ENCODE results near the gene CCDC85C.

CCDC85C gene

GRCh38 chr14:99468836-99469592 is 135.0 kb downstream of the CCDC85C start:
- no peak overlapping the region for H3K9ac ChIP-seq (ENCODE audit: low read length)
- H3K27ac ChIP-seq (ENCODE audit: low read length): no peak overlapping the region
- no peaks in the 10 kb centered on the region for H3K27me3 ChIP-seq (ENCODE audit: control insufficient read depth, insufficient read depth, low read length)
- no peak overlapping the region for H3K4me3 ChIP-seq (ENCODE audit: low read length)
- no peaks in the 10 kb centered on the region for H3K9me3 ChIP-seq (ENCODE audit: control insufficient read depth, low read depth, low read length)
- peaks cover 6% of the 10 kb centered on the region for H3K4me1 ChIP-seq (ENCODE audit: control insufficient read depth, low read depth, low read length)
- H3K36me3 ChIP-seq (ENCODE audit: control insufficient read depth, low read depth, low read length): peaks cover 9% of the 10 kb centered on the region

- Histone ChIP-seq H3K36me3 (ENCODE audit: control insufficient read depth, low read depth, low read length) (peaks cover 9% of the 10 kb centered on the region), H3K4me1 (ENCODE audit: control insufficient read depth, low read depth, low read length) (peaks cover 8% of the 10 kb centered on the region), H3K27me3 (ENCODE audit: control insufficient read depth, insufficient read depth, low read length) (no peaks in the 10 kb centered on the region), H3K9ac (ENCODE audit: low read length) (no peak overlapping the region), H3K4me3 (ENCODE audit: low read length) (no peak overlapping the region), H3K27ac (ENCODE audit: low read length) (no peak overlapping the region), H3K9me3 (ENCODE audit: control insufficient read depth, low read depth, low read length) (no peaks in the 10 kb centered on the region)
These were observed 135.9 kb downstream of the CCDC85C start for GRCh38 chr14:99468081-99468480.

GRCh38 chr14:99467336-99468078 is 136.5 kb downstream of the CCDC85C start:
- Histone ChIP-seq H3K9me3 (ENCODE audit: control insufficient read depth, low read depth, low read length) (no peaks in the 10 kb centered on the region), H3K9ac (ENCODE audit: low read length) (no peak overlapping the region), H3K4me1 (ENCODE audit: control insufficient read depth, low read depth, low read length) (peaks cover 11% of the 10 kb centered on the region), H3K36me3 (ENCODE audit: control insufficient read depth, low read depth, low read length) (peaks cover 13% of the 10 kb centered on the region), H3K27me3 (ENCODE audit: control insufficient read depth, insufficient read depth, low read length) (no peaks in the 10 kb centered on the region), H3K27ac (ENCODE audit: low read length) (no peak overlapping the region), H3K4me3 (ENCODE audit: low read length) (no peak overlapping the region)

GRCh38 chr14:99466758-99467157 is 137.2 kb downstream of the CCDC85C start:
- Histone ChIP-seq H3K9ac (ENCODE audit: low read length) (no peak overlapping the region), H3K4me3 (ENCODE audit: low read length) (no peak overlapping the region), H3K9me3 (ENCODE audit: control insufficient read depth, low read depth, low read length) (no peaks in the 10 kb centered on the region), H3K36me3 (ENCODE audit: control insufficient read depth, low read depth, low read length) (peaks cover 17% of the 10 kb centered on the region), H3K4me1 (ENCODE audit: control insufficient read depth, low read depth, low read length) (peaks cover 17% of the 10 kb centered on the region), H3K27ac (ENCODE audit: low read length) (no peak overlapping the region), H3K27me3 (ENCODE audit: control insufficient read depth, insufficient read depth, low read length) (no peaks in the 10 kb centered on the region)

- no peaks in the 10 kb centered on the region for H3K9me3 ChIP-seq (ENCODE audit: control insufficient read depth, low read depth, low read length)
- no peaks in the 10 kb centered on the region for H3K27me3 ChIP-seq (ENCODE audit: control insufficient read depth, insufficient read depth, low read length)
- no peak overlapping the region for H3K9ac ChIP-seq (ENCODE audit: low read length)
- H3K27ac ChIP-seq (ENCODE audit: low read length): no peak overlapping the region
- H3K4me3 ChIP-seq (ENCODE audit: low read length): no peak overlapping the region
- H3K36me3 ChIP-seq (ENCODE audit: control insufficient read depth, low read depth, low read length): peaks cover 17% of the 10 kb centered on the region
- peaks cover 27% of the 10 kb centered on the region for H3K4me1 ChIP-seq (ENCODE audit: control insufficient read depth, low read depth, low read length)
These were observed 138.7 kb downstream of the CCDC85C start for GRCh38 chr14:99465288-99465687.

GRCh38 chr14:99463974-99464373 is 140.0 kb downstream of the CCDC85C start:
- Histone ChIP-seq H3K27me3 (ENCODE audit: control insufficient read depth, insufficient read depth, low read length) (no peaks in the 10 kb centered on the region), H3K4me1 (ENCODE audit: control insufficient read depth, low read depth, low read length) (peaks cover 27% of the 10 kb centered on the region), H3K27ac (ENCODE audit: low read length) (no peak overlapping the region), H3K36me3 (ENCODE audit: control insufficient read depth, low read depth, low read length) (peaks cover 17% of the 10 kb centered on the region), H3K9ac (ENCODE audit: low read length) (no peak overlapping the region), H3K4me3 (ENCODE audit: low read length) (no peak overlapping the region), H3K9me3 (ENCODE audit: control insufficient read depth, low read depth, low read length) (no peaks in the 10 kb centered on the region)

- Histone ChIP-seq H3K36me3 (ENCODE audit: control insufficient read depth, low read depth, low read length) (peaks cover 20% of the 10 kb centered on the region), H3K27ac (ENCODE audit: low read length) (no peak overlapping the region)
These were observed 141.8 kb downstream of the CCDC85C start for GRCh38 chr14:99462210-99462609.

GRCh38 chr14:99461411-99462085 is 142.5 kb downstream of the CCDC85C start:
- Histone ChIP-seq H3K9ac (ENCODE audit: low read length) (no peak overlapping the region), H3K27me3 (ENCODE audit: control insufficient read depth, insufficient read depth, low read length) (no peaks in the 10 kb centered on the region), H3K9me3 (ENCODE audit: control insufficient read depth, low read depth, low read length) (no peaks in the 10 kb centered on the region), H3K36me3 (ENCODE audit: control insufficient read depth, low read depth, low read length) (peaks cover 26% of the 10 kb centered on the region), H3K4me1 (ENCODE audit: control insufficient read depth, low read depth, low read length) (peaks cover 27% of the 10 kb centered on the region), H3K4me3 (ENCODE audit: low read length) (no peak overlapping the region), H3K27ac (ENCODE audit: low read length) (no peak overlapping the region)

More at GRCh38 chr14:99462210-99462609, 141.8 kb downstream of the CCDC85C start:
- Histone ChIP-seq H3K9me3 (ENCODE audit: control insufficient read depth, low read depth, low read length) (no peaks in the 10 kb centered on the region), H3K27me3 (ENCODE audit: control insufficient read depth, insufficient read depth, low read length) (no peaks in the 10 kb centered on the region), H3K4me1 (ENCODE audit: control insufficient read depth, low read depth, low read length) (peaks cover 27% of the 10 kb centered on the region), H3K9ac (ENCODE audit: low read length) (no peak overlapping the region), H3K4me3 (ENCODE audit: low read length) (no peak overlapping the region)

- Histone ChIP-seq H3K9ac (ENCODE audit: low read length) (no peak overlapping the region), H3K4me1 (ENCODE audit: control insufficient read depth, low read depth, low read length) (peaks cover 27% of the 10 kb centered on the region), H3K27ac (ENCODE audit: low read length) (no peak overlapping the region), H3K27me3 (ENCODE audit: control insufficient read depth, insufficient read depth, low read length) (no peaks in the 10 kb centered on the region), H3K4me3 (ENCODE audit: low read length) (no peak overlapping the region), H3K9me3 (ENCODE audit: control insufficient read depth, low read depth, low read length) (no peaks in the 10 kb centered on the region), H3K36me3 (ENCODE audit: control insufficient read depth, low read depth, low read length) (peaks cover 29% of the 10 kb centered on the region)
These were observed 143.2 kb downstream of the CCDC85C start for GRCh38 chr14:99460793-99461192.

- Histone ChIP-seq H3K36me3 (ENCODE audit: control insufficient read depth, low read depth, low read length) (peaks cover 28% of the 10 kb centered on the region), H3K4me3 (ENCODE audit: low read length) (no peak overlapping the region), H3K4me1 (ENCODE audit: control insufficient read depth, low read depth, low read length) (peaks cover 27% of the 10 kb centered on the region), H3K27ac (ENCODE audit: low read length) (no peak overlapping the region), H3K9me3 (ENCODE audit: control insufficient read depth, low read depth, low read length) (no peaks in the 10 kb centered on the region), H3K9ac (ENCODE audit: low read length) (no peak overlapping the region), H3K27me3 (ENCODE audit: control insufficient read depth, insufficient read depth, low read length) (no peaks in the 10 kb centered on the region)
These were observed 144.4 kb downstream of the CCDC85C start for GRCh38 chr14:99459481-99460100.

- Histone ChIP-seq H3K9me3 (ENCODE audit: control insufficient read depth, low read depth, low read length) (no peaks in the 10 kb centered on the region), H3K4me1 (ENCODE audit: control insufficient read depth, low read depth, low read length) (no peaks in the 10 kb centered on the region), H3K27me3 (ENCODE audit: control insufficient read depth, insufficient read depth, low read length) (no peaks in the 10 kb centered on the region), H3K4me3 (ENCODE audit: low read length) (no peak overlapping the region), H3K36me3 (ENCODE audit: control insufficient read depth, low read depth, low read length) (peaks cover 24% of the 10 kb centered on the region), H3K27ac (ENCODE audit: low read length) (no peak overlapping the region), H3K9ac (ENCODE audit: low read length) (no peak overlapping the region)
These were observed 149.8 kb downstream of the CCDC85C start for GRCh38 chr14:99454246-99454645.
